ENCODE results near the gene AQP12A.
A peak's percentile ranks its signal among the peaks of the same experiment; 100 is the strongest.
"Not testable (repeated sequence)": the region's sequence is repeated elsewhere in the genome, so short reads cannot be mapped to it uniquely, and the experiment has no call there.

AQP12A gene

DNA sequence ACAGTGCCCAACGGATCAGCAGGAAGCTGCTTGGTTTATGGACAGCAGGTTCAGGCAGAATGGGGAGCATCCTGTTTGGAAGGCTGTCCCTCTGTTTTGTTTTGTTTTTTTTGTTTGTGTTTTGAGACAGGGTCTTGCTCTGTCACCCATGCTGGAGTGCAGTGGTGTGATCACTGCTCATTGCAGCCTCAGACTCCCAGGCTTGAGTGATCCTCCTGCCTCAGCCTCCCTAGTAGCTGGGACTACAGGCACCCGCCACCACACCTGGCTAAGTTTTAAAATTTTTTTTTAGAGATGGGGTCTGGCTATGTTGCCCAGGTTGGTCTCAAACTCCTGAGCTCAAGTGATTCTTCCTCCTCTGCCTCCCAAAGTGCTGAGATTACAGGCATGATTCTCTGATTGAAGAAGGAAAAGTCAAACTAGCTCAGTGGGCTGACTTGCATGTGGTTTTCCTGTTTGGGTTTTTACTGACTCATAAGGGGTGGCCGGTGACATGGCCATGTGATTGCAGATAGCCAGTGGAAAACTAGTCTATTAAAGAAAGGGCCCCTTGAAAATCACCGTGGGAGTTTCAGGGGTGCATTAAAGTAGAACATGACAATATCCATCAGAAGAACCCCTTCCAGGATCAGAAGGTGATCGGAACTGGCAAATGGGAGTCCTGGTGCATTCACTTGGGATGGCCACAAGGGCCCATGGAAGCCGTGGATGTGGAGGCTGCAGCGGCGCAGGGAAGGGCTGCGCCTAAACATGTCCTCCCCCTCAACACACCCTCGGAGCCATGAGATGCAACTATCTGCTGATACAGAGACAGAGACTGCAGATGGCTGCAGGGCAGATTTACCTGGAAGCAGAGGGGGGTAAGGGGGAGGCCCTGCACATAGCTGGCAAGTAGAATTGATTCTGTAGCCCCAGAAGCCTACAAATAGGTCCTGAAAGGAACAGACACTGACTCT is 35.5 kb upstream of the AQP12A start:
- FAIRE-seq (peak; percentile 11), DNase-seq (ENCODE audit: insufficient read length, low spot score) (no peak)

DNA sequence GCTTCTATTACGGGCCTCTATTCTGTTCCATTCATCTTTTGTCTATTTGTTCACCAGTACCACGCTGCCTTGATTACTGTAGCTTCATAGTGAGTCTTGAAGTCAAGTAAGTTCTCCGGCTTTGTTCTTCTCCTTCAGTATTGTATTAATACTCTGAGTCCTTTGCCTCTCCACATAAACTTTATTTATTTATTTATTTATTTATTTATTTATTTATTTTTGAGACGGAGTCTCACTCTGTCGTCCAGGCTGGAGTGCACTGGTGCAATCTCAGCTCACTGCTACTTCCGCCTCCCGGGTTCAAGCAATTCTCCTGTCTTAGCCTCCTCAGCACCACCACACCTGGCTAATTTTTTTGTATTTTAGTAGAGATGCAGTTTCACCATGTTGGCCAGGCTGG is 31.8 kb upstream of the AQP12A start:
- not testable (repeated sequence) for FAIRE-seq; DNase-seq (ENCODE audit: insufficient read length, low spot score)

DNA sequence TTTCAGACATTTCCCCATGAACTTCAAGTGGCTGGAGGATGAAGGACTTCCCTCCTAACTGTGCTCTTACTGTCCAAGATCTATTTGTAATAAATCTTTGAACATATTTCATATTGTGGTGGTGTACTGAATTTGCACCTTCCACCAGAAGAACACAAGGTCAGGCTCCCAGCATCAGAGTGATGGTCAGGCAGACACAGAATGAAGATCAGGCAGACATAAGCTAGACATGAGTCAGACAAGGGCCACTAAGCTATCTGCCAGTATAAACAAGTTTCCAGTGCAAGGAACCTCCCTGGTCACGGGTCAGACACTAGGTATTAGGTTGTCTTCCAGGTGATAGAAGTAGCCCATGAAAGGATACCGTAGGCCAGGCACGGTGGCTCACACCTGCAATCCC is 29.0 kb upstream of the AQP12A start:
- FAIRE-seq (no peak), DNase-seq (ENCODE audit: insufficient read length, low spot score) (no peak)

DNA sequence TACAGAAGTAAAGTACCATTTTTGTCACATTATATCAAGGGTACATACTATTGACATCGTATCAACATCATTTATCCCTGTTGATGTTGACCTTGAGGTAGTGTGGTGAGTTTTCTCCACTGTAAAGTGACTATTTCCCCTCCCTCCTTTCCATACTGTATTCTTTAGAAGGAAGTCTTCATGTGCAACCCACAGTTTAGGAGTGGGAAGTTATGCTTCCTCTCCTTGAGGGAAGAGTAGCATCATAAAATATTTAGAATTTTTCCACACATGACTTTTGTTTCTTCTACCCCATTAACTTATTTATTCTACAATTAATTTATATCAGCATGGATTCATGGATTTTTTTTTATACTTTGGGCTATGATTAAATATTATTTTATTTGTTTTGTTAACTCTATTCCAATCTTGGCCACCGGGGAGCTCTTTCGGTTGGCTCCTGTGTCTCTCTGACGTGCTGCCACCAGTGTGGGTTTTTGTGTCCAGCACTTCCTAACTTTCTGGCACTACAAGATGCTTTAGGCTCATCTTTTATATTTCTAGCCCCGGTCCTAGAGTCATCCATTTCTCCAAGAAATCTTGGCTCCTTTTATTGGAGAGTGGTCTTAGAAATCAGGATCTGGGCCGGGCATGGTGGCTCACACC is 28.0 kb upstream of the AQP12A start:
- DNase-seq (ENCODE audit: insufficient read length, low spot score) (no peak), FAIRE-seq (no peak)

DNA sequence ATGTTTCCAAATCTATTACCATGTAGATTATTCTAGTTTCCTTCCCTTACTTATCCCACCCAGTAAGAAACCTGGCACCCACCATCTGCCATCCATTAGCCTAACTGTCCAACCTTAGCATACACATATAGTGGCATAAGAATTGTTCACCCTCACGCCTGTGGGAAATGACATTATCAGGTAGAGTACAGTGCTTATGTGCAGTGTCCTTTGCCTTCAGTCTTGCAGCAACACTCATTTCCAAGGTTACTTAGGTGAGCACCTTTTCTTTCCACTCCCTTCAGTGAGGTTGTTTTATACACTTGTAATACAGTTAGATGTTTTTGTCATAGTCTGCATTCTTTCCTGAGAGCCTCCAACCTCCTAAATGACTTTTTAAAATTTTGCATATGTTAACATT is 27.0 kb upstream of the AQP12A start:
- no peak for DNase-seq (ENCODE audit: insufficient read length, low spot score)

DNA sequence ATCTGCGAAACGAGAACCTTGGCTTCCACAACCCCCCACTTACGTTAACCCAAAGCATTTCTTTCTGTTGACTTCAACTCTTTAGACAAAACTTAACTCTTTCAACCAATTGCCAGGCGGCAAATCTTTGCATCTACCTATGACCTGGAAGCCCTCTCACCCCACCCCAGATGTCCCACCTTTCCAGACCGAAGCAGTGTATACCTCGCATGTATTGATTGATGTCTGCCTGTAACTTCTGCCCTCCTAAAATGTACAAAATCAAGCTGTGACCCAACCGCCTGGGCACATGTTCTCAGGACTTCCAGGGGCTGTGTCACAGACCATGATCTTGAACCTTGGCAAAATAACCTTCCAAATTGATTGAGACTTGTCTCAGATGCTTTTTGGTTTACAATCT is 21.3 kb upstream of the AQP12A start:
- no peak for DNase-seq (ENCODE audit: insufficient read length, low spot score)
- no peak for FAIRE-seq

More for the DNA sequence above, 27.0 kb upstream of the AQP12A start:
- no peak for FAIRE-seq

DNA sequence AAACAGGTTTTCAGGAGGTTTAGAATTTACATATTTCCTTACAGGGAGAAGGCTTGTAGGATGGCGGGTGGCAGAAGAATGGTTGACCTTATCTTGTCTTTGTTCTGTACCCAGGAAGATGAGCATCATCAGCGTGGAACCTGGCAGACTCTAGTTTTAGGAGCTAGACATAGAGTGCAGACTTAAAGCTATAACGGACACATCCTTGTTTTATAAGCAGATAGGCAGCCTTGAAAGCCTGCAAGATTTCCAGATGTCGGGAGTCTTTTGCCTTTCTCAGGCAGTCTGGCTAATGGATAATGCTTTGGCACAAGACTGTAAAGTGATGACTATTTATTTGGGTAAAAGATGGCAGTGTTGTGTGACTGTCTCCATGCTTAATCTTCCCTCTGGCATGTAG is 20.7 kb upstream of the AQP12A start:
- no peak for DNase-seq (ENCODE audit: insufficient read length, low spot score)
- no peak for FAIRE-seq

DNA sequence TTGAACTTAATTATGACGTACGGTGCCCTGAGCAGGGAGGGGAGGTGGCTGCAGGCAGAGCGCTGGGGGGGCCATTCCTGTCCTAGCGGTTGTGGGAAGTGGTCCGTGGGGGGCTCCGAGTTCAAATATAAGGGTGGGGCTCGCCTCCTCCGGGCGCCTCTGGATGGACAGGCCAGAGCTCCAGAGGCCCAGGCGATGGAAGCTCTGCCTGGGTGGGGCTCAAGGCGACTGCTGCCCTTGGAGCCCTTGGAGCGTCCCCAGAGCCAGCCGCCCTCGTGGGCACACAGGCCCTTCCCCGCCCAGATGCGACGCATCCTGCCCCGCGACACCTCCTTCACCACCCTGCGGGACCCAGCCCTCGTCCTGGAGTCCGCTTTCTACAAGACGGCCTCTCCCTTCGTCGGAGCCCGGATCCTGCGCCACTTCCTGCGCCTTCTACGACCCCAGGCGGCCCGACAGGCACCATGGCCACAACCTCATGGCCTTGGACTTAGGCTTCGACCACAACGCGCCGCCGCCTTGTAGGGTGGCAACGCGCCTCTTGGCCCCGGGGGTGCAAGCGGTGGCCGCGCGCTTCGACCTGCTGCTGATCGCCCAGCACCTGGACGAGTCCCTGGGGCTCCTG is 19.5 kb upstream of the AQP12A start:
- FAIRE-seq: no peak
- DNase-seq (ENCODE audit: insufficient read length, low spot score): no peak

DNA sequence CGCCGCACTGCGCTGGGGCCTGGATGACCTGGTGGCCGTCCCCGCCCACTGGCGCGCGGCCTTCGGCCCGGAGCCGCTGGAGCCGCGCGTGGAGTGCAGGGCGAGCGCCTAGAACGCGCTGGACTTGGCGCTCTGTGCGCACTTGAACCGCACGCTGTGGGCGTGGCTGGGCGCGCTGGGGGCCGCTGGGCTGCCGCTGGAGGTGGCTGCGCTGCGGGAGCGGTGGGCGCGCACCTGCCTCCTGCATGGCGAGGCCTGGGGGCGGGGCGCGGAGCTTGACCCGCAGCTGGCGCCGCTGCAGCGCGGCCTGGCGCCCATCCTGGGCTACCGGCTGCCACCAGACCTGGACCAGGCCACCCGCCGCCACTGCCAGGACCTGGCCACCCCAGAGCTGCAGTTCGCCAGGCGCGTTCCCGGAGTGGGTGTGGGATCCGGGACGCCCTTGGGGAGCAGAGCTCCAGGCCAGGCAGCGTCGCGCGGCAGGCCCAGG is 18.9 kb upstream of the AQP12A start:
- no peak for DNase-seq (ENCODE audit: insufficient read length, low spot score)
- FAIRE-seq: no peak

DNA sequence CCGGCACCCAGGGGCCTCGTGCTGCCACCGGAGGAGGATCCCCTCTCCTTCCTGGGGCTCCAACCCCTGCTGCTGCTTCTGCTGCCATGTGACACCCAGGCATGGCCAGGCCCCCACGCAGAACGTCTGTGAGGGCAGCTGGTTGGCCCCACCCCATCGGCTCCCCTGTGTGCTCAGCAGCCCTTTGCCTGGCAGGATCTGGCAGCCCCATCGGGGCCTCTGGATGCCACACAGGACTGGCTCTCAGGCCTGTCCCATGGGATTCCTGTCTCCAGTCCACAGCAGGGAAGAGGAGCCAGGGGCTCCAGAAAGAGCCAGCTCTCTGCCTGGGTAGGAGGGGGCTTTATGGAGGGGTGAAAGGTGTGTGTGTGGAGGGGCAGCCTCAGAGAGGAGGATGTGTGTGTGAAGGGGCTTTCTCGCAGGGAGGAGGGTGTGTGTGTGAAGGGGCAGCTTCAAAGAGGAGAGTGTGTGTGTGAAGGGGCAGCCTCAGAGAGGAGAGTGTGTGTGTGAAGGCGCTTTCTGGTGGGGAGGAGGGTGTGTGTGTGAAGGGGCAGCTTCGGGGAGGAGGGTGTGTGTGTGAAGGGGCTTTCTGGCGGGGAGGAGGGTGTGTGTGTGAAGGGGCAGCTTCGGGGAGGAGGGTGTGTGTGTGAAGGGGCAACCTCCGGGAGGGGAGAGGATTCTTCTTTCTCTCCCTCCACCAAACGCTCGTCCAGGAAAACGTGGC is 17.0 kb upstream of the AQP12A start:
- not testable (repeated sequence) for FAIRE-seq; DNase-seq (ENCODE audit: insufficient read length, low spot score)

DNA sequence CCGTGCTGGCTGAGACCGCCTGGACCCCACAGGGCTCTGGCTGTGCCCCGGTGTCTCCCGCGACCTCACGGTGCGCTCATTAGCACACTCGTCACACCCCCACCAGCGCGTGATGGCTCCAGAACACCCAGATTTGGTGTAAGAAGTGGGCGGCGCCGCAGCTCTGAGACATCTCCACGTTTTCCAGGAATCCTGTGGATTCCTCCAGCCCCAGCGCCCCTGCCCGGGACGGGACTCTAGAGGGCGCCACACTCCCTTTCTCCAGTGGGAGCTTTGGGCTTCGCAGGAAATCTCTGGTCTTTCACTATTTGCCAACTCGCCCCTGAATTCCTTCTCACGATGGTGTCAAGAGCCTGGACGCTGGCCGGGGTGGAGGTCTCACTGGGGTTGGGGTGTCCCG is 16.3 kb upstream of the AQP12A start:
- not testable (repeated sequence) for DNase-seq (ENCODE audit: insufficient read length, low spot score); FAIRE-seq

DNA sequence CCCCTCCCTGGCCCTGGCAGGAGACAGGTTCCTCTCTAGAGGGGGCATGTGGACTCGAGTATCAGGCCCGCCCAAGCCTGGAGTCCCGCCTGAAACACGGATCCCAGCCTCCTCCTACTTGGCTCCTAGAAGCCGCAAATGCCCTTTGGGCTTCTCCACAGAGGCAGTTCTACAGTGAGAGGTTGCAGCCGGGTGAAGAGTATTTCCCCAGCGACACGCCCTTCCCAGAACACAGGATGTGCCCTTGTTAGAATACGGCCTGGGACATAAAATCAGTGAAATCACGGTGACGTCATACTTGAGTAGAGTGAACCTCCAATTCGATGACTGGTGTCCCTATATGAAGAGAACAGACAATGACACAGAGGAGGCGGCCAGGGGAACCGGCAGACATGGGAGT is 13.6 kb upstream of the AQP12A start:
- not testable (repeated sequence) for FAIRE-seq; DNase-seq (ENCODE audit: insufficient read length, low spot score)

DNA sequence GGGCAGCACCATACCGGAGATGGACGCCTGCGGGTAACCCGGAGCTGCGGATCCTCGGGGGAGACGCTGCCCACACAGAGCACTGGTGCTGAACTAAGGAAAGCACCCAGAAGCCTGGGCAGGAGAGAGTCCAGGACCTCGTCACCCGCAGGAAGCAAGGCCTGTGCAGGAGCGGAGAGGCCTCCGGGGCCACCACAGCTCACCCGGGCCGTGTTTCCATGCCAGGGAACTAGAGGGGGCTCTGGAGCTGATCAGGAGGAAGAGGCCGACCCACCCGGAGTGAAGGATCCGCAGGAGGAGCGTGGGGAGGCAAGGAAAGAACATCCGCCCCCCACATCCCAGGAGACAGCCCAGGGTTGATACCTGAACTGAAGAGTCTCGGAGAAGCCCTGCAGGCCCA is 12.8 kb upstream of the AQP12A start:
- not testable (repeated sequence) for DNase-seq (ENCODE audit: insufficient read length, low spot score); FAIRE-seq

DNA sequence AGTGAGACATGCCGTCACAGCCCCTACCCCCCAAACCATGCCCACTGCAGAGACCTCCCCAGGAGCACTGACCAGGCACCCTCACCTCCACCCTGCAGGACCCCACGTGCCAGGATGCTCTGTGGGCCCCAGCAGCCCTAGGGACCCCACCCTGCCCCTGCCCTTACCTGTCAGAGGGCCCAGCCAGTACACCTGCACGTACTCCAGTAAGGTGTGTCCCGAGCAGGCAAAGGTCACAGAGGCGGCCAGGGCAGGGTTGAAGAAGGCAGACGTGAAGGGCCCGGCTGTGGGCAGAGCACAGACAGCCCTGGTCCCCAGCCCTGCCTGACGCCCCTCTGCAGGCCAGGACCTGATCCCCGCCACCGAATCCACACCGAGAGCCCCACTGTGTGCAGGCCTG is 11.5 kb upstream of the AQP12A start:
- not testable (repeated sequence) for FAIRE-seq; DNase-seq (ENCODE audit: insufficient read length, low spot score)

DNA sequence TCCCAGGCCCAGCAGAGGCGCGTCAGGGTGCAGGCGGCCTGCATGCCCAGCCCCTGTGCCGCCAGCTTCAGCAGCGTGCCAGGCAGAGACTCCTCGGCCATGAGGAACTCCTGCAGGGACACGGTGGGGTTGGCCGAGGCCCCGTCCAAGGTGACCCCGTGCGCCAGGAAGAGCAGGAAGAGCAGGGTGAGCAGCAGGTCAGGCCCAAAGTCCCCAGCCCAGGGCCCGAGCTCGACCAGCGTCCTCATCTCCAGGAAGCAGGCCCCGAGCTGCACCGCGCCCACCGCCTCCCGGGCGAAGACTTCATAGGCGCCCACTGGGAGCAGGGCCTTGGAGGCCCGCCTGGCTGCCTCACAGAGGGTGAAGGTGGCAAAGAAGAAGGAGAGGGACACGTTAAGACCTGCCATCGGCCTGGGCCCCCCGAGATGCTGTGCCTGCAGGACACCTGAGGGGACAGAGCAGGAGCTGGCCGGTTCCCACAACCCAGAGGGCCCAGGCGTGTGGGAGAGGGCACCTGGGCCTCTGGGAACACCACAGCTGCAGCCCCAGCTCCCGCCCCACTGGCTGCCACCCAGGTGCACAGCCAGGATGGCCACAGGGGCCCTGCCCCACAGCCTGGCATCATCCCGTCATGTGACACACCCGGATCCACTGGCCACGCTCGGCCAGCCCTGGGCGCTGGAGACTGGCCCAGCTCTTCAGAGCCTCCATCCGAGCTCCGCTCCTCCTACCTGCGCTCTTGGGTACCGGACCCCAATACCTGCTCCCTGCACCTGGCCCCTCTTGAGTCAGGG is 9.0 kb upstream of the AQP12A start, which contains the start of gene AQP12B:
Gene AQP12B, minus strand, starts transcription at position 455 of the 794 bp plus-strand sequence. Its CDS starts 48 bp downstream, at position 407.
- FAIRE-seq; DNase-seq (ENCODE audit: insufficient read length, low spot score): not testable (repeated sequence)

DNA sequence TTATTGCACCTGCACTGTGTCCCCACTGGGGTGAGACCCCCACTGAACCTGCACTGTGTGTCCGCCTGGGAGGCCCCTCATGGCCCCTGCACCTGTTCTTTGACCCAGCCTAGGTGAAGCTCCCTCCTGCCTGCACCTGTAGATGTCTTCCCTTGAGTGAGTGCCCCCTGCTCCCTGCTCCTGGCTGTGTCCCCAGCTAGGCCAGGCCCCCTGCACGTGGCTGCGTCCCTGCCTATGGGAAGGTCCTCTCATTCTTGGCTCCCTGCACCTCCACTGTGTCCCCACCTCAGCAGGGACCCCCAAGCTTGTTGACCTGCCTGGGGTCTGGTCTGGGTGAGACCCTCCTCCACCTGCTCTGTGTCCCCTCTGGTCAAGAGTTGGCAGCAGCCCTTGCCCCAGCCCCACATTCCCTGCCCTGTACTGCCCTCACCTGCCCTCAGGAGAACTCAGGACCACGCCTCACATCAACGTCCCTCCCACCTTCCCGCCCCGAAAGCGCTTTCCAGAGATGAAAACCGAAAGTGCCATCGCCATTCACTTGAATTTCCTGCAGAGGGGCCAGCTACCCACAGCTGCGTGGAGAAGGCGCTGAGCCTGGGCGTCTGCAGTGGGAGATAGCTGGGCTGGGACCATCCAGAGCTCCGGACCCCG is 8.2 kb upstream of the AQP12A start:
- FAIRE-seq; DNase-seq (ENCODE audit: insufficient read length, low spot score): not testable (repeated sequence)

DNA sequence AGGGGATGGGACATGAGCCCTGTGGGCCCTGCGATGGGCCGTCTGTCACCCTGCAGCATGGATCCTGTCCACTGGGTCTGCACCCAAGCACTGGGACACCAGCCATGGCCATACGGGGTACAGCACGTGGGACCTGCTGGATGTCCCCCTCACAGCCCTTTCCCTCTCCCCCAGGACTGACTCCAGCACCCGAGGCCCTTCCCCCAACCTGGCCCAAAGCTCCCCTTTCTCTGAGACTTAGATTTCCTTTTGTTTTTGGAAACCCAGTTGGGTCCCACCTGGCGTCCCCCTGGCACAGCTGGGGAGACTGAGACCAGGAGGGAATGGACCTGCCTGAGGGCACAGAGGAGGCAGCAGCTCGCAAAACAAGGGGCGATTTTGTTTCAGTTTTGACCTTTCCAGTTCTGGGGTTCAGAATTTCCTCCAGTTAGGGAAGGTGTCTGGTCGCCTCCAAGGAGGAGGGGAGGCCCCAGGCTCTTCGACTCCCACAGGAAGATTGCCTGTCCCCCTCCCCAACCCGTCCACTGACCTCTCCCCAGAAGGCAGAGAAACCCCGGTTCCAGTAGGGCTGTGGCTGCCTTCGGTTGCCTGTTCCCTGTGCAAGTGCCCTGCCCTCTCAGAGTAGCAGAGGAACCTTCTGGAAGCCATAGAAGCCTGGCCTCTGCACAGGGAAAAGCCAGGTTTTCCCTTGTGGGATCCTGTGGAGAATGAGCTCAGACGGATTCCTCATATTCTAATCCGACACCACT is 7.5 kb upstream of the AQP12A start:
- FAIRE-seq; DNase-seq (ENCODE audit: insufficient read length, low spot score): not testable (repeated sequence)

DNA sequence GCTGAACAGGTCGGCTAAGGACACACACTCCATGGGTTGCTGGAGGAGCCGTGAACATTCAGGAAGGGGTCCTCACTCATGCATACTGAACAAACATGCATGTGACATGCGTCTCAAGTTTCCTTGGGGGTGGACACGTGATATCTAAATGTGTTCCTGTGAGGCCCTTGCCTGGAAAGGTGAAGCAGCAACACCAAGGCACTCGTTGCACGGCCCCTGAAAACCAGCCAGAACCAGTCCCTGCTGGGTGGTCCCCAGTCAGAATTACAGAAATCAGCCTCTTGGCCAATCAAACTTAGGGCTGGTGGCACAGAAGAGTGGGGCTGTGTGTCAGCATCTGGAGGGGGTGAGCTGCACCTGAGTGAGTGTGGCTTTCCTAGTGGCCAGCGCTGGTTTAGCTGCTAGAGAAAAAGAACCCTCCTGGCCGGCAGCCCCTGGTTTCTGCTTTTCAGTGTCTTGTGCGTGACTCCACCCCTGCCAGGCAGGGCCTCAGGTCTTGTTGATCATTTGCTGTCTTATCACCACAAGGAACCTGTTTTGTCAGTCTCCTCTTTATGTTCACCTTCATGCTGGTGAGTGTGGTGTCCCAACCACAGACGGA is 5.8 kb upstream of the AQP12A start:
- FAIRE-seq (no peak), DNase-seq (ENCODE audit: insufficient read length, low spot score) (no peak)
